Subcutaneous abdominal adipose tissue (tissue), 5 donors: ENCODE results near the gene ATG5.

Experiments
- H3K27ac ChIP-seq: one replicate; pipeline ENCODE4 v1.7.0; 2013; ENCODE audit warnings: low read depth, mild to moderate bottlenecking, inconsistent platforms, low read length, moderate library complexity
- H3K27me3 ChIP-seq, 5 donors: one replicate each; pipeline ENCODE4 v1.7.0; 2013; ENCODE audit warnings: low read length in 5 of 5, inconsistent platforms in 1 of 5; ENCODE audit not compliant: control insufficient read depth in 5 of 5, insufficient read depth in 4 of 5
- H3K36me3 ChIP-seq, 5 donors: one replicate each; pipeline ENCODE4 v1.7.0; 2013; ENCODE audit warnings: low read length in 5 of 5; ENCODE audit not compliant: control insufficient read depth in 5 of 5, insufficient read depth in 5 of 5
- H3K4me1 ChIP-seq, 5 donors: one replicate each; pipeline ENCODE4 v1.7.0; 2013; ENCODE audit warnings: low read length in 5 of 5, mild to moderate bottlenecking in 3 of 5, moderate library complexity in 1 of 5; ENCODE audit not compliant: control insufficient read depth in 5 of 5, insufficient read depth in 5 of 5
- H3K4me3 ChIP-seq, 5 donors: one replicate each; pipeline ENCODE4 v1.7.0; 2013; ENCODE audit warnings: low read length in 5 of 5, low read depth in 1 of 5
- H3K9ac ChIP-seq, 5 donors: one replicate each; pipeline ENCODE4 v1.7.0; 2013; ENCODE audit warnings: low read length in 5 of 5, mild to moderate bottlenecking in 4 of 5, moderate library complexity in 3 of 5
- H3K9me3 ChIP-seq, 5 donors: one replicate each; pipeline ENCODE4 v1.7.0; 2013; ENCODE audit warnings: low read length in 5 of 5; ENCODE audit not compliant: control insufficient read depth in 5 of 5
- donor health status: healthy.
- donor health status: healthy.
- donor health status: healthy.
- donor health status: healthy.
- donor health status: healthy.

ATG5 gene

GRCh38 chr6:106213660-106214289 is 111.8 kb downstream of the ATG5 start:
- Histone ChIP-seq H3K4me3 (no peak overlapping the region), H3K4me1 (peaks cover 0 to 3% (median 0%) of the 10 kb centered on the region in 5 donors), H3K27ac (no peak overlapping the region), H3K9ac (no peak overlapping the region), H3K9me3 (no peaks in the 10 kb centered on the region), H3K27me3 (no peaks in the 10 kb centered on the region), H3K36me3 (peaks cover 0 to 4% (median 0%) of the 10 kb centered on the region in 5 donors)

GRCh38 chr6:106212576-106212975 is 113.0 kb downstream of the ATG5 start:
- H3K27me3 ChIP-seq, result no peaks in the 10 kb centered on the region
- peaks cover 0 to 5% (median 0%) of the 10 kb centered on the region in 5 donors for H3K36me3 ChIP-seq
- no peak overlapping the region for H3K27ac ChIP-seq
- H3K4me1 ChIP-seq, result peaks cover 0 to 3% (median 0%) of the 10 kb centered on the region in 5 donors
- no peak overlapping the region for H3K9ac ChIP-seq
- no peak overlapping the region for H3K4me3 ChIP-seq
- H3K9me3 ChIP-seq, result no peaks in the 10 kb centered on the region

GRCh38 chr6:106206905-106207304 is 118.7 kb downstream of the ATG5 start:
- H3K9me3 ChIP-seq, result no peaks in the 10 kb centered on the region
- no peak overlapping the region for H3K9ac ChIP-seq
- H3K27me3 ChIP-seq, result no peaks in the 10 kb centered on the region
- H3K36me3 ChIP-seq, result peaks cover 0 to 5% (median 0%) of the 10 kb centered on the region in 5 donors
- H3K27ac ChIP-seq, result no peak overlapping the region
- no peak overlapping the region for H3K4me3 ChIP-seq
- H3K4me1 ChIP-seq, result no peaks in the 10 kb centered on the region

- Histone ChIP-seq H3K27ac (no peak overlapping the region), H3K9me3 (no peaks in the 10 kb centered on the region), H3K4me3 (no peak overlapping the region), H3K27me3 (no peaks in the 10 kb centered on the region), H3K9ac (no peak overlapping the region), H3K36me3 (peaks cover 3 to 14% (median 5%) of the 10 kb centered on the region in 5 donors), H3K4me1 (no peaks in the 10 kb centered on the region)
Observed at GRCh38 chr6:106204961-106205360, 120.6 kb downstream of the ATG5 start.

GRCh38 chr6:106199998-106200397 is 125.6 kb downstream of the ATG5 start:
- Histone ChIP-seq H3K27ac (no peak overlapping the region), H3K9ac (no peak overlapping the region), H3K4me1 (no peaks in the 10 kb centered on the region), H3K27me3 (no peaks in the 10 kb centered on the region), H3K36me3 (peaks cover 4 to 22% (median 5%) of the 10 kb centered on the region in 5 donors), H3K4me3 (no peak overlapping the region), H3K9me3 (no peaks in the 10 kb centered on the region)

DNA sequence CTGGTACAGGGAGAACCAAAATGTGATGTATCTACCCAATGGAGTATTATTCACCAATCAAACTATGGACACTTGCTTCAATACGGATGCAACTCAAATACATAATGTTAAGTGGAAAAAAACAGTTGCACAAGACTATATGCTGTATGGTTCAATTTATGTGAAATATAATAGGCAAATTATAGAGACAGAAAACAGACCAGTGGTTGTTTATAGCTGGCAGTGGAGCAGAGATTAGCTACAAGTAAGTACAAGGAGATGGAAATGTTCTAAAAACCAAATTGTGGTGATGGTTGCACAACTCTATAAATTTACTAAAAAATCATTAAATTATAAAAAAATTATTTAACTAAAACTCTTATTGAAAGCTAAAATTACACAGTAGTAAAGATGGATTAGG is 126.2 kb downstream of the ATG5 start:
- H3K9me3 ChIP-seq, result no peaks in the 10 kb centered on the region
- H3K4me3 ChIP-seq, result no peak overlapping the region
- H3K27me3 ChIP-seq, result no peaks in the 10 kb centered on the region
- H3K4me1 ChIP-seq, result no peaks in the 10 kb centered on the region
- no peak overlapping the region for H3K9ac ChIP-seq
- H3K27ac ChIP-seq, result no peak overlapping the region
- H3K36me3 ChIP-seq, result peaks cover 4 to 26% (median 5%) of the 10 kb centered on the region in 5 donors

DNA sequence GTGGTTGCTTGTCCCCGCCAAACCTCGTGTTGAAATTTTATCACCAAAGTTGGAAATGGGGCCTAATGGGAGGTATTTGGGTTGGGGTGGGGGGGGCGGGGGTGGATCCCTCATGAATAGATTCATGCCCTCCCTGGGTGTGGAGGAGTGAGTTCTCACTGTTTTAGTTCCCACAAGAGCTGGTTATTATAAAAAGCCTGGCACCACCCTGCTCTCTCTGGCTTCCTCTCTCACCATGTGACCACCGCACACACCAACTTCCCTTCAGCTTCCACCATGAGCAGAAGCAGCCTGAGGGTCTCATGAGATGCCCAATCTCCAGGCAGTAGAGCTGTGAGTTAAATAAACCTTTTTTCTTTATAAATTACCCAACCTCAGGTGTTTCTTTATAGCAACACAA is 128.1 kb downstream of the ATG5 start:
- Histone ChIP-seq H3K36me3 (peaks cover 4 to 26% (median 5%) of the 10 kb centered on the region in 5 donors), H3K4me3 (no peak overlapping the region), H3K9me3 (no peaks in the 10 kb centered on the region), H3K4me1 (no peaks in the 10 kb centered on the region), H3K27me3 (no peaks in the 10 kb centered on the region), H3K27ac (no peak overlapping the region), H3K9ac (no peak overlapping the region)

GRCh38 chr6:106194949-106195921 is 130.3 kb downstream of the ATG5 start:
- H3K4me1 ChIP-seq, result no peaks in the 10 kb centered on the region
- no peak overlapping the region for H3K9ac ChIP-seq
- H3K4me3 ChIP-seq, result no peak overlapping the region
- no peaks in the 10 kb centered on the region for H3K27me3 ChIP-seq
- no peak overlapping the region for H3K27ac ChIP-seq
- no peaks in the 10 kb centered on the region for H3K9me3 ChIP-seq
- peaks cover 0 to 19% (median 2%) of the 10 kb centered on the region in 5 donors for H3K36me3 ChIP-seq

- Histone ChIP-seq H3K4me3 (no peak overlapping the region), H3K9ac (no peak overlapping the region), H3K9me3 (no peaks in the 10 kb centered on the region), H3K27ac (no peak overlapping the region), H3K36me3 (peaks cover 0 to 6% (median 0%) of the 10 kb centered on the region in 5 donors), H3K27me3 (no peaks in the 10 kb centered on the region), H3K4me1 (no peaks in the 10 kb centered on the region)
Observed at GRCh38 chr6:106192824-106193223, 132.7 kb downstream of the ATG5 start.
